Caco-2 (cell line): Measurements from ENCODE around the gene SLC9A3. TPM values are rescaled to one million over a fixed set of nuclear protein-coding genes. Genes with fewer than 3 reads are reported as not detected.

Experiments used
- BruUV-seq: library from RNA; stranded (reverse); fragments of 400-500 nt; replicated peaks from 2 replicates; lab custom pipeline; 2021; lab: Mats Ljungman, UMichigan
- CTCF ChIA-PET: fragments of 300-600 bp; sonication (Branson Sonifier 250); formaldehyde crosslinking; loops from one replicate; lab custom pipeline; 2022; ENCODE audit warnings: antibody characterized with exemption; lab: Charles Lee
- POLR2A ChIA-PET: fragments of 300-600 bp; sonication (Branson Sonifier 250); formaldehyde crosslinking; loops from one replicate; lab custom pipeline; 2022; ENCODE audit warnings: antibody characterized with exemption; lab: Charles Lee
- DNase-seq, 2 experiments: peaks; one replicate each; pipeline versions ENCODE4 v3.0.0 to v3.0.0-alpha.2; 2020 to 2022
- H3K27me3 ChIP-seq: replicated peaks from 2 replicates; pipeline ENCODE4 v1.6.0; 2011; ENCODE audit warnings: low read length; ENCODE audit not compliant: control insufficient read depth, insufficient read depth
- H3K36me3 ChIP-seq: 2 replicates; pipeline ENCODE4 v1.5.1; 2011; ENCODE audit warnings: low read length; ENCODE audit not compliant: control insufficient read depth, insufficient read depth
- H3K4me1 ChIP-seq: fragments of 250-450 bp; sonication (Bioruptor Pico); 2 replicates; pipeline ENCODE4 v1.5.1; 2020; ENCODE audit warnings: mild to moderate bottlenecking
- H3K4me3 ChIP-seq: 2 replicates; pipeline ENCODE4 v1.5.1; 2011; ENCODE audit warnings: low read depth, mild to moderate bottlenecking, control low read depth, low read length
- H3K9me3 ChIP-seq: fragments of 250-450 bp; sonication (Bioruptor Pico); 2 replicates; pipeline ENCODE4 v1.5.1; 2020; ENCODE audit warnings: mild to moderate bottlenecking, moderate library complexity
- H3K27ac Mint-ChIP-seq: one replicate; pipeline ENCODE4 v1.8.0; 2022; ENCODE audit warnings: mixed read lengths; ENCODE audit not compliant: unreplicated experiment
- H3K27me3 Mint-ChIP-seq: one replicate; pipeline ENCODE4 v1.8.0; 2022; ENCODE audit warnings: mixed read lengths; ENCODE audit not compliant: insufficient read depth, unreplicated experiment
- H3K36me3 Mint-ChIP-seq: one replicate; pipeline ENCODE4 v1.8.0; 2022; ENCODE audit warnings: mild to moderate bottlenecking, mixed read lengths; ENCODE audit not compliant: insufficient read depth, unreplicated experiment
- H3K4me1 Mint-ChIP-seq: one replicate; pipeline ENCODE4 v1.8.0; 2022; ENCODE audit warnings: low read depth, mixed read lengths; ENCODE audit not compliant: unreplicated experiment
- H3K4me3 Mint-ChIP-seq: one replicate; pipeline ENCODE4 v1.8.0; 2022; ENCODE audit warnings: mild to moderate bottlenecking, moderate library complexity, mixed read lengths; ENCODE audit not compliant: unreplicated experiment
- H3K9me3 Mint-ChIP-seq: one replicate; pipeline ENCODE4 v1.8.0; 2022; ENCODE audit warnings: mixed read lengths; ENCODE audit not compliant: unreplicated experiment
- CTCF ChIP-seq, 2 experiments: fragments of 200-600 bp in 1 of 2; IDR thresholded peaks; 1 replicate in 1 of 2; 2 replicates in 1 of 2; pipeline versions ENCODE4 v1.5.1 to v1.8.0; 2011 to 2022; ENCODE audit warnings: antibody characterized with exemption in 1 of 2, control low read depth in 1 of 2, inconsistent platforms in 1 of 2, low read depth in 1 of 2, low read length in 1 of 2, mild to moderate bottlenecking in 1 of 2, moderate library complexity in 1 of 2; ENCODE audit not compliant: insufficient read depth in 1 of 2, severe bottlenecking in 1 of 2, unreplicated experiment in 1 of 2
- intact Hi-C: fragments of 100-400 bp; cut with micrococcal nuclease; formaldehyde crosslinking; loops from one replicate; pipeline ENCODE4 v1.10.0; 2022; ENCODE audit not compliant: unreplicated experiment
- total RNA-seq: library from RNA; stranded (reverse); gene quantifications from 2 replicates; pipeline ENCODE4 v1.2.3, GENCODE V29; 2022

Gene SLC9A3
- total RNA-seq, 1 experiment from 2014 or later, result 3.4 TPM

GRCh38 chr5:436641-436975, 87.6 kb downstream of the SLC9A3 start:
- BruUV-seq, result no TSS peak
- no peaks in the 10 kb centered on the region for H3K4me1 Mint-ChIP-seq
- H3K27me3 ChIP-seq, result no peaks in the 10 kb centered on the region
- H3K36me3 Mint-ChIP-seq, result no peaks in the 10 kb centered on the region
- H3K9me3 Mint-ChIP-seq, result no peaks in the 10 kb centered on the region
- DNase-seq, result peak in 1 of 2 experiments; percentile 32
- intact Hi-C loops, result no loop called here
- H3K27ac Mint-ChIP-seq, result no peak overlapping the region
- H3K4me1 ChIP-seq, result no peaks in the 10 kb centered on the region
- no peaks in the 10 kb centered on the region for H3K9me3 ChIP-seq
- no peak for TF ChIP-seq CTCF (IDR thresholded peaks at IDR 0.05; ENCODE audit: insufficient read depth in 1 of 2, low read depth in 1 of 2, low read length in 1 of 2, severe bottlenecking in 1 of 2, unreplicated experiment in 1 of 2)
- ChIA-PET POLR2A (no interaction called here), CTCF (interaction anchor here (1.0 to 1.1 kb wide), 2 partner anchors 10 to 120 kb away, joined by 4 read pairs; no protein-coding TSS in a partner anchor)
- no peaks in the 10 kb centered on the region for H3K36me3 ChIP-seq
- H3K4me3 Mint-ChIP-seq, result no peak overlapping the region
- H3K27me3 Mint-ChIP-seq, result peaks cover 5% of the 10 kb centered on the region
- H3K4me3 ChIP-seq, result no peak overlapping the region

- no peaks in the 10 kb centered on the region for H3K9me3 Mint-ChIP-seq
- no peaks in the 10 kb centered on the region for H3K4me1 Mint-ChIP-seq
- CTCF ChIA-PET, result interaction anchor here (1.0 kb wide), 1 partner anchor 11 kb away, joined by 4 read pairs; no protein-coding TSS in a partner anchor
- no peak overlapping the region for H3K4me3 ChIP-seq
- no peaks in the 10 kb centered on the region for H3K27me3 ChIP-seq
- POLR2A ChIA-PET, result no interaction called here
- H3K36me3 ChIP-seq, result no peaks in the 10 kb centered on the region
- DNase-seq, result peak in 1 of 2 experiments; percentile 31
- H3K36me3 Mint-ChIP-seq, result no peaks in the 10 kb centered on the region
- H3K27ac Mint-ChIP-seq, result no peak overlapping the region
- intact Hi-C loops, result no loop called here
- H3K9me3 ChIP-seq, result no peaks in the 10 kb centered on the region
- H3K4me3 Mint-ChIP-seq, result no peak overlapping the region
- peaks cover 5% of the 10 kb centered on the region for H3K27me3 Mint-ChIP-seq
- BruUV-seq, result no TSS peak
- TF ChIP-seq CTCF (IDR thresholded peaks at IDR 0.05; ENCODE audit: insufficient read depth in 1 of 2, low read depth in 1 of 2, low read length in 1 of 2, severe bottlenecking in 1 of 2, unreplicated experiment in 1 of 2), result peak; percentile 46
- H3K4me1 ChIP-seq, result peaks cover 1% of the 10 kb centered on the region; the same call in 1 of the 2 replicates
Measured at GRCh38 chr5:435961-436640, 88.1 kb downstream of the SLC9A3 start.

- no peaks in the 10 kb centered on the region for H3K27me3 ChIP-seq
- H3K36me3 ChIP-seq, result no peaks in the 10 kb centered on the region
- H3K27me3 Mint-ChIP-seq, result peaks cover 2% of the 10 kb centered on the region
- H3K36me3 Mint-ChIP-seq, result no peaks in the 10 kb centered on the region
- H3K4me1 Mint-ChIP-seq, result no peaks in the 10 kb centered on the region
- CTCF ChIA-PET, result interaction anchor here (1.1 kb wide), 1 partner anchor 12 kb away, joined by 3 read pairs; no protein-coding TSS in a partner anchor
- no peak for DNase-seq
- H3K9me3 Mint-ChIP-seq, result no peaks in the 10 kb centered on the region
- POLR2A ChIA-PET, result no interaction called here
- no TSS peak for BruUV-seq
- H3K27ac Mint-ChIP-seq, result no peak overlapping the region
- no peak overlapping the region for H3K4me3 ChIP-seq
- no peak for TF ChIP-seq CTCF (IDR thresholded peaks at IDR 0.05; ENCODE audit: insufficient read depth in 1 of 2, low read depth in 1 of 2, low read length in 1 of 2, severe bottlenecking in 1 of 2, unreplicated experiment in 1 of 2)
- intact Hi-C loops, result no loop called here
- no peaks in the 10 kb centered on the region for H3K9me3 ChIP-seq
- H3K4me3 Mint-ChIP-seq, result no peak overlapping the region
- peaks cover 7% of the 10 kb centered on the region; the same call in 1 of the 2 replicates for H3K4me1 ChIP-seq
Measured at GRCh38 chr5:435156-435790, 89.0 kb downstream of the SLC9A3 start.
